Nephron progenitor cell (in vitro differentiated cells): Measurements from ENCODE around the gene MAN2B2.
A peak's percentile ranks its signal among the peaks of the same experiment; 100 is the strongest.

ENCODE experiments used
- DNase-seq: peaks from one replicate; pipeline ENCODE4 v3.0.0; 2021
- H3K27ac Mint-ChIP-seq: 2 replicates; pipeline ENCODE4 v1.8.0; 2021; ENCODE audit warnings: mild to moderate bottlenecking, moderate library complexity, mixed read lengths
- H3K27me3 Mint-ChIP-seq: 2 replicates; pipeline ENCODE4 v1.8.0; 2021; ENCODE audit warnings: mild to moderate bottlenecking, low read depth, mixed read lengths; ENCODE audit not compliant: poor library complexity
- H3K36me3 Mint-ChIP-seq: 2 replicates; pipeline ENCODE4 v1.8.0; 2021; ENCODE audit warnings: low read depth, mixed read lengths
- H3K4me1 Mint-ChIP-seq: 2 replicates; pipeline ENCODE4 v1.8.0; 2021; ENCODE audit warnings: mixed read lengths
- H3K4me3 Mint-ChIP-seq: 2 replicates; pipeline ENCODE4 v1.8.0; 2021; ENCODE audit warnings: mild to moderate bottlenecking, moderate library complexity, mixed read lengths
- H3K9me3 Mint-ChIP-seq: 2 replicates; pipeline ENCODE4 v1.8.0; 2021; ENCODE audit warnings: mild to moderate bottlenecking, moderate library complexity, mixed read lengths
- TF ChIP-seq, protein P1 (sequence below): fragments of 200-600 bp; sonication (generic); IDR thresholded peaks from 2 replicates; pipeline ENCODE4 v1.5.0; 2021; ENCODE audit warnings: antibody characterized with exemption

The MAN2B2 gene

DNA sequence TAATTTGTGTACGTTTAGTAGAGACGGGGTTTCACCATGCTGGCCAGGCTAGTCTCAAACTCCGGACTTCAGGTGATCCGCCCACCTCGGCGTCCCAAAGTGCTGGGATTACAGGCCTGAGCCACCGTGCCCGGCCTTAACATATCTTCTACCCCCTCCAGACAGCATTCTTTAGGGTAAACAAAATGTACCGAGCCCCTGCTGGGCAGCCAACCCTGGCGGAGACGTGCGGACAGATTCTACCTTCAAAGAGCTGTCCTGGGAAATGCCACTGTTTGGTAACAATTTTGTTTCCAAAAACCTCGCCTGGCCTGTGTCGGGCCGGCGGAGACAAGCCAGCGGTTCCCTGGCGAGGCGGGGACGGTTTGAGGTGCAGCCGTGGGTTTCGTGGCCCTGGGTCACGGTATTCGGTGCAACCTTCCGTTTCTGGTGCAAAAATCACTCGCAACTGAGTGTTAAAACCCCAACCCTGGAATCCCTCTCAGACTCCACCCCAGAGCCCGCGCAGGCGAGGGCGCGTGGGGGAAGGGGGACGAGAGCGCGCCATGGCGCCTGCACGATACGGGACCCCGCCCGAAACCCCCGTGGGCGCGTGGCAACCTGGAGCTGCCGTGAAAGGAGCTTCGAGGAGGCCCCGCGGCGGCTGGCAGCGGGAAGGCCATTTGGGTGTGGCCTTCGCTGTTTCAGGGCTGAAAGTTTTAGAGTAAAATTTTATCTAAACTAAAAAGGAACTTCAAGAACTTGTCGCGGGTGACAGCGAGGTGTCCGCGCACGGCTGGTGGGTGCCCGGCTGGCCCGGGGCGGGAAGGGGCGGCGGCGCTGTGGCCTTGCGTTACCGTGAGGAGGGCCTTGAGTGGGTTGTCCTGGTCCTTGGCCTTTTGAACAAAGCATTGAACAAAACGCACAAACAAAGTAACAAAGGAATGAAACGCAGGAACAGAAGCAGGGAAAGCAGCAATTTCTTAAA is 82.5 kb downstream of the MAN2B2 start:
- TF ChIP-seq, protein P1, sequence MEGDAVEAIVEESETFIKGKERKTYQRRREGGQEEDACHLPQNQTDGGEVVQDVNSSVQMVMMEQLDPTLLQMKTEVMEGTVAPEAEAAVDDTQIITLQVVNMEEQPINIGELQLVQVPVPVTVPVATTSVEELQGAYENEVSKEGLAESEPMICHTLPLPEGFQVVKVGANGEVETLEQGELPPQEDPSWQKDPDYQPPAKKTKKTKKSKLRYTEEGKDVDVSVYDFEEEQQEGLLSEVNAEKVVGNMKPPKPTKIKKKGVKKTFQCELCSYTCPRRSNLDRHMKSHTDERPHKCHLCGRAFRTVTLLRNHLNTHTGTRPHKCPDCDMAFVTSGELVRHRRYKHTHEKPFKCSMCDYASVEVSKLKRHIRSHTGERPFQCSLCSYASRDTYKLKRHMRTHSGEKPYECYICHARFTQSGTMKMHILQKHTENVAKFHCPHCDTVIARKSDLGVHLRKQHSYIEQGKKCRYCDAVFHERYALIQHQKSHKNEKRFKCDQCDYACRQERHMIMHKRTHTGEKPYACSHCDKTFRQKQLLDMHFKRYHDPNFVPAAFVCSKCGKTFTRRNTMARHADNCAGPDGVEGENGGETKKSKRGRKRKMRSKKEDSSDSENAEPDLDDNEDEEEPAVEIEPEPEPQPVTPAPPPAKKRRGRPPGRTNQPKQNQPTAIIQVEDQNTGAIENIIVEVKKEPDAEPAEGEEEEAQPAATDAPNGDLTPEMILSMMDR: no peak
- peaks cover 7% of the 10 kb centered on the region for H3K4me1 Mint-ChIP-seq
- no peak overlapping the region for H3K4me3 Mint-ChIP-seq
- peaks cover 6% of the 10 kb centered on the region for H3K36me3 Mint-ChIP-seq
- peaks cover 33% of the 10 kb centered on the region for H3K27me3 Mint-ChIP-seq
- no peak overlapping the region for H3K27ac Mint-ChIP-seq
- no peak for DNase-seq
- peaks cover 27% of the 10 kb centered on the region for H3K9me3 Mint-ChIP-seq

DNA sequence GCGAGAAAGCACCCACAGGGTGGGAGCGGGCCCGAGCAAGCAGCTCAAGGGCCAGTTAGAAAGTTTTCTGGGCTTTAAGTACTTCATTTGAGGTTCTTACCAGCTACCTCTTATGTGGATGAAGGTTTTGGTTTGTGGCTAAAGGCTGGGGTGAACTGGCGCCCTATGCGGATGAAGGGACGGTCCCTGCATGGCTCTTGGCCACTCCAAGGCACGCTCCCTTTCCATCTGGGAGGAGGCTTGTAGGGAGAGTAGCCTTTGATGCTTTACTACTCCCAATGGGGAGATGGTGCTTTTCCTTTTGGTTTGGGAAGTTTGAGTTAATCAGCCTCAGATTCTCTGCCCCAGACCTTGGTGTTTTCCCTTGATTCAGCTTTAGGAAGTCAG is 83.2 kb downstream of the MAN2B2 start:
- DNase-seq: no peak
- peaks cover 6% of the 10 kb centered on the region for H3K36me3 Mint-ChIP-seq
- peaks cover 24% of the 10 kb centered on the region for H3K9me3 Mint-ChIP-seq
- TF ChIP-seq, protein P1: no peak
- H3K4me3 Mint-ChIP-seq: no peak overlapping the region
- H3K27me3 Mint-ChIP-seq: peaks cover 33% of the 10 kb centered on the region
- no peak overlapping the region for H3K27ac Mint-ChIP-seq
- H3K4me1 Mint-ChIP-seq: peaks cover 7% of the 10 kb centered on the region

DNA sequence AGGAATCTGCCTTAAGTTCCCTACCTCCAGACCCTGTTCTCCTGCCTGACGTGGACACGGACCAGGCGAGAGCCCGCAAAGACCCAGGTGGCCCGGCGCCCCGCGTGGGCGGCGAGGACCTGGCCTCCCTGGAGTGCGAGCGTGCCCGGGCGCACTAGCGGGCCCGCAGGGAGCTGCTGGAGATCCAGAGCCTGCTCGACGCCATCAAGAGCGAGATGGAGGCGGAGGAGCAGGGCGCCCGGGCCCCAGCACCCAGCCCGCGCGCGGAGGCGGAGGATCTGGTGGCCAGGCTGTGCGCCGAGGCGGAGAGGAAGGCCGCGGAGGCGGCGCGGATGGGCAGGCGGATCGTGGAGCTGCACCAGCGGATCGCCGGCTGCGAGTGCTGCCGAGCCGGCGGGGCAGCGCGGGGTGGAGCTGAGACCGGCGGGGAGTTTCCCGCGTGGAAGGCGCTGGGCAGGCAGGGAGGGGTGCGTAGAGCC is 83.6 kb downstream of the MAN2B2 start:
- DNase-seq: peak; percentile 70
- Mint-ChIP-seq H3K4me1 (peaks cover 7% of the 10 kb centered on the region), H3K36me3 (peaks cover 6% of the 10 kb centered on the region), H3K27me3 (peaks cover 34% of the 10 kb centered on the region), H3K9me3 (peaks cover 20% of the 10 kb centered on the region), H3K4me3 (no peak overlapping the region), H3K27ac (no peak overlapping the region)
- TF ChIP-seq, protein P1: no peak

DNA sequence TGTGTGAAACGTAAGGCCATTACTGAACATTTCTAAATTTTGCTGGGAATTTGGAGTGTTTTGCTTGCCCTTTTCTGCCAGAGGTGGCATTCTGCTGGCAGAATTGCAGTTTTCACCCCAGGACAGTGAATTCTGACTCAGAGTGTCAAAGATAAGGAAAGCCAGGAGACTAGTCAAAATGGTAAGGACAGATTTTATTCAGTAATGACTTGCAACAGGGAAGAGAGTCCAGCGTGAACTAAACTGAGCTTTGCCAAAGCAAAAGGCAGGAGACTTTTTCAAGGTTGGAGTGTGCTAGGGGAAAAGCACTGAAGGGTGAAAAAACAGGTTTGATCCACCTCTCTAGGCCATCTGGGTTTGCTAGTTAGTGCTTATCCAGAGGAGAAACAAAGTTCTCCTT is 84.9 kb downstream of the MAN2B2 start:
- DNase-seq: no peak
- peaks cover 6% of the 10 kb centered on the region for H3K36me3 Mint-ChIP-seq
- H3K9me3 Mint-ChIP-seq: peaks cover 8% of the 10 kb centered on the region
- H3K27me3 Mint-ChIP-seq: peaks cover 36% of the 10 kb centered on the region
- TF ChIP-seq, protein P1: no peak
- no peak overlapping the region for H3K4me3 Mint-ChIP-seq
- H3K4me1 Mint-ChIP-seq: peaks cover 7% of the 10 kb centered on the region
- no peak overlapping the region for H3K27ac Mint-ChIP-seq

DNA sequence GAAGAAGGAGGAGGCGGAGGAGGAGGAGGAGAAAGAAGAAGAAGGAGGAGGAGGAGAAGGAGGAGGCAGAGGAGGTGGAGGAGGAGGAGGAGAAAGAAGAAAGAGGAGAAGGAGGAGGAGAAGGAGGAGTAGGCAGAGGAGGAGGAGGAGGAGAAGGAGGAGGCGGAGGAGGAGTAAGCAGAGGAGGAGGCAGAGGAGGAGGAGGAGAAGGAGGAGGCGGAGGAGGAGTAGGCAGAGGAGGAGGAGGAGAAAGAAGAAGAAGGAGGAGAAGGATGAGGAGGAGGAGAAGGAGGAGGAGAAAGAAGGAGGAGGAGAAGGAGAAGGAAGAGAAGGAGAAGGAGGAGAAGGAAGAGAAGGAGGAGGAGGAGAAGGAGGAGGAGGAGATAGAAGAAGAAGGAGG is 85.4 kb downstream of the MAN2B2 start:
- peaks cover 5% of the 10 kb centered on the region for H3K9me3 Mint-ChIP-seq
- peaks cover 7% of the 10 kb centered on the region for H3K4me1 Mint-ChIP-seq
- H3K4me3 Mint-ChIP-seq: no peak overlapping the region
- no peak for DNase-seq
- TF ChIP-seq, protein P1: no peak
- no peak overlapping the region for H3K27ac Mint-ChIP-seq
- H3K36me3 Mint-ChIP-seq: peaks cover 6% of the 10 kb centered on the region
- peaks cover 36% of the 10 kb centered on the region for H3K27me3 Mint-ChIP-seq
